WTC11 (cell line): ENCODE data around the gene ANXA11.

Experiments
- TF ChIP-seq, protein P1 (sequence below): fragments of 200-600 bp; IDR thresholded peaks from 2 replicates; pipeline ENCODE4 v1.8.0; 2022; ENCODE audit warnings: antibody characterized with exemption
- TF ChIP-seq, protein P2 (sequence below): sonication (generic); formaldehyde crosslinking; IDR thresholded peaks from 2 replicates; pipeline ENCODE4 v1.8.0; 2022; ENCODE audit warnings: mild to moderate bottlenecking, missing genetic modification reagents

DNA sequence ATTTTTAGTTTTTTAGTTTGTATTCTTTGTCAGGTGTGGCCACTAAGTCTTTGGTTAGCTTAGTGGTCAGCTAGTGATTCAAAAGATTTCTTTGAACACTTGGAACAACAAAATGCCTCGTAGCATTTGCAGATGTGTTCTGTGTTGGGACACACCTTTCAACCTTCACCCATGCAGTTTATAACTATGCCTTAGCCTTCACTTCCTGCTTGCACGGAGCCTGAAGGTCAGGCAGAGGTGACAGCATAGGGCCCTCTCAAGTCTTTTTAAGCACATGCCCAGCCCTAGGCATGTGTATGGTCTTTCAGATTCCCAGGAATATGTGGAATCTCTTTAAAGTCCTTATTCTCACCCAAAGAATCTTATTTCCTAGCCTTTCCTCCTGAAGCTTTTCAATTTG, 55.2 kb downstream of the ANXA11 start:
- TF ChIP-seq, protein P1, sequence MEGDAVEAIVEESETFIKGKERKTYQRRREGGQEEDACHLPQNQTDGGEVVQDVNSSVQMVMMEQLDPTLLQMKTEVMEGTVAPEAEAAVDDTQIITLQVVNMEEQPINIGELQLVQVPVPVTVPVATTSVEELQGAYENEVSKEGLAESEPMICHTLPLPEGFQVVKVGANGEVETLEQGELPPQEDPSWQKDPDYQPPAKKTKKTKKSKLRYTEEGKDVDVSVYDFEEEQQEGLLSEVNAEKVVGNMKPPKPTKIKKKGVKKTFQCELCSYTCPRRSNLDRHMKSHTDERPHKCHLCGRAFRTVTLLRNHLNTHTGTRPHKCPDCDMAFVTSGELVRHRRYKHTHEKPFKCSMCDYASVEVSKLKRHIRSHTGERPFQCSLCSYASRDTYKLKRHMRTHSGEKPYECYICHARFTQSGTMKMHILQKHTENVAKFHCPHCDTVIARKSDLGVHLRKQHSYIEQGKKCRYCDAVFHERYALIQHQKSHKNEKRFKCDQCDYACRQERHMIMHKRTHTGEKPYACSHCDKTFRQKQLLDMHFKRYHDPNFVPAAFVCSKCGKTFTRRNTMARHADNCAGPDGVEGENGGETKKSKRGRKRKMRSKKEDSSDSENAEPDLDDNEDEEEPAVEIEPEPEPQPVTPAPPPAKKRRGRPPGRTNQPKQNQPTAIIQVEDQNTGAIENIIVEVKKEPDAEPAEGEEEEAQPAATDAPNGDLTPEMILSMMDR = no peak
- TF ChIP-seq, protein P2, sequence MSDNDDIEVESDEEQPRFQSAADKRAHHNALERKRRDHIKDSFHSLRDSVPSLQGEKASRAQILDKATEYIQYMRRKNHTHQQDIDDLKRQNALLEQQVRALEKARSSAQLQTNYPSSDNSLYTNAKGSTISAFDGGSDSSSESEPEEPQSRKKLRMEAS (CRISPR knock-in tag) = no peak
